ENCODE results near the gene RNF208. TPM values are rescaled to one million over a fixed set of nuclear protein-coding genes. Genes with fewer than 3 reads are reported as not detected.

RNF208 gene
- total and polyA plus RNA-seq, 2 of the 4 experiments (the other 2 are of a cell fraction) = 1.2 TPM; not detected in 1

- Histone ChIP-seq H3K4me2 (ENCODE audit: low read depth, low read length) (no peak overlapping the region), H3K4me3 (ENCODE audit: insufficient read depth, low read depth, low read length) (no peak overlapping the region), H2AK9ac (replicated peaks; ENCODE audit: low read depth, low read length, poor library complexity) (peak overlapping the region; percentile 84), H3K4me1 (ENCODE audit: control insufficient read depth, insufficient read depth, low read length) (peaks cover 18% of the 10 kb centered on the region), H2BK5ac (ENCODE audit: low read depth, low read length, poor library complexity, severe bottlenecking) (no peak overlapping the region), H3K27ac (ENCODE audit: insufficient read depth, low read length) (no peak overlapping the region), H4K91ac (ENCODE audit: insufficient read depth, low read depth, low read length) (no peak overlapping the region), H2AFZ (replicated peaks; ENCODE audit: low read length, poor library complexity) (no peak overlapping the region), H4K5ac (ENCODE audit: low read depth, low read length) (no peak overlapping the region), H3K9me1 (ENCODE audit: insufficient read depth, low read length) (no peaks in the 10 kb centered on the region), H3K27me3 (ENCODE audit: control insufficient read depth, insufficient read depth, low read length) (no peaks in the 10 kb centered on the region), H3K36me3 (ENCODE audit: control insufficient read depth, insufficient read depth, low read length) (peaks cover 25% of the 10 kb centered on the region), H2AK5ac (ENCODE audit: low read depth, low read length) (no peak overlapping the region), H3K23ac (ENCODE audit: low read depth, low read length) (no peak overlapping the region), H3K9me3 (ENCODE audit: control insufficient read depth, insufficient read depth, low read length) (no peaks in the 10 kb centered on the region), H4K8ac (ENCODE audit: low read depth in 2 of 2, low read length in 2 of 2) (no peak overlapping the region), H3K14ac (replicated peaks; ENCODE audit: low read depth, low read length) (no peak overlapping the region), H3K18ac (ENCODE audit: low read depth, low read length) (no peak overlapping the region), H2BK20ac (ENCODE audit: low read depth, low read length) (no peak overlapping the region), H3K4ac (ENCODE audit: low read depth, low read length) (no peak overlapping the region), H3K79me1 (ENCODE audit: low read depth in 1 of 2, low read length in 2 of 2) (peaks cover 10 to 78% of the 10 kb centered on the region in 2 experiments), H2BK15ac (ENCODE audit: low read depth, low read length) (no peak overlapping the region), H3K56ac (ENCODE audit: extremely low read depth, insufficient read depth, low read length) (no peak overlapping the region), H4K20me1 (ENCODE audit: insufficient read depth, low read length) (peaks cover 42% of the 10 kb centered on the region), H2BK120ac (ENCODE audit: low read depth, low read length) (no peak overlapping the region), H3K9ac (ENCODE audit: low read depth, low read length) (no peak overlapping the region)
- ChIA-PET CTCF (interaction anchor here (1.0 kb wide), 1 partner anchor 32 kb away, joined by 3 read pairs; the partner anchor contains the start of gene RNF224), POLR2A (ENCODE audit: unreplicated experiment) (no interaction called here)
- in situ Hi-C loops (cut with MboI; ENCODE audit: low sequenced_read_pairs) (no loop called here), dilution Hi-C loops (cut with HindIII; ENCODE audit: low sequenced_read_pairs, unreplicated experiment) (no loop called here), intact Hi-C loops (cut with micrococcal nuclease) (no loop called here)
- TF ChIP-seq CHD1 (IDR thresholded peaks at IDR 0.05; ENCODE audit: low read depth, low read length) (no peak), RAD21 (IDR thresholded peaks at IDR 0.05; ENCODE audit: low read length) (no peak), CEBPB (IDR thresholded peaks at IDR 0.05; ENCODE audit: low read depth, low read length) (no peak), NFE2L2 (IDR thresholded peaks at IDR 0.05; ENCODE audit: low read depth, low read length) (no peak), MAFK (IDR thresholded peaks at IDR 0.05; ENCODE audit: low read depth, low read length) (no peak), USF2 (IDR thresholded peaks at IDR 0.05; ENCODE audit: low read depth, low read length) (no peak), FOS (IDR thresholded peaks at IDR 0.05; ENCODE audit: low read depth, low read length) (no peak), POLR2A (IDR thresholded peaks at IDR 0.05; ENCODE audit: low read depth, low read length) (no peak), SMC3 (IDR thresholded peaks at IDR 0.05; ENCODE audit: low read depth, low read length) (no peak), BHLHE40 (IDR thresholded peaks at IDR 0.05; ENCODE audit: low read depth, low read length) (no peak), RFX5 (IDR thresholded peaks at IDR 0.05; ENCODE audit: low read depth, low read length) (no peak), MXI1 (IDR thresholded peaks at IDR 0.05; ENCODE audit: borderline replicate concordance, low read depth, low read length) (no peak)
- 86% methylated on average over 9 of the region's 10 CpGs; no CpG with 5 or more reads in 1 of the 2 experiments for WGBS, 2 experiments (ENCODE audit: extremely low coverage in 2 of 2, insufficient read length in 1 of 2)
- no TSS peak for BruUV-seq (replicated peaks)
- DNase-seq (no peak), ATAC-seq (ENCODE audit: low read depth) (no peak)
Observed at GRCh38 chr9:137194909-137195308, 27.1 kb downstream of the RNF208 start.
